ENCODE measurements around the gene IL10.

- TF ChIP-seq EP300 (IDR thresholded peaks at IDR 0.05) (no peak), CTCF (IDR thresholded peaks at IDR 0.05) (no peak), POLR2AphosphoS5 (IDR thresholded peaks at IDR 0.05) (no peak), POLR2A (IDR thresholded peaks at IDR 0.05) (no peak)
Observed at GRCh38 chr1:206744683-206745082, 27.6 kb downstream of the IL10 start.

All from upper lobe of left lung (tissue), 4 donors.